ENCODE data around the gene SSBP4.

DNA sequence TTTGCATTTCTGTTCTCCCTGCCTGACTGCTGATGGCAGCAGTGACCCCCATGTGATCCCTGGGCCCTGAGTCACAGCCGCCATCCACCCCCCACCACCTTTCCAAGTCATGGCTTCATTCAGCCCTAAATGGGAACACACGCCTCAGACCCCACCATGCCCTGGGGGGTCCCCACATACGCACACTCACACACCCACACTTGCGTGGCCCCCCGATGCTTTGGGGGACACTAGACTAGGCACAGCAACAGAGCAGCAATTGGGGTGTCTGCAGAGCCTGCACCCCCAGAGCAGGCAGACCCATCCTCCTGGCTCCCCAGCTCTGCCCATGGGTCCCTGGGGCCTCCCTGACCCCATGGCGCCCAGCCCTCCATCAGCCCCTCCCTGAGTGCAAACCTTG, 24.2 kb downstream of the SSBP4 start:
- TF ChIP-seq SP1 (IDR thresholded peaks at IDR 0.05), result no peak
- no peak for TF ChIP-seq SUZ12 (IDR thresholded peaks at IDR 0.05)
- TF ChIP-seq TARDBP (IDR thresholded peaks at IDR 0.05), result no peak
- TF ChIP-seq CTBP1 (IDR thresholded peaks at IDR 0.05; ENCODE audit: borderline replicate concordance), result no peak

Data from HEK293T (cell line).